HG03039 (cell line): Measurements from ENCODE around the gene SLC26A1.
A peak's percentile ranks its signal among the peaks of the same experiment; 100 is the strongest.
"Not testable (repeated sequence)": the region's sequence is repeated elsewhere in the genome, so short reads cannot be mapped to it uniquely, and the experiment has no call there.

Experiments
- ATAC-seq: cut with Tn5 transposase; IDR thresholded peaks from one replicate; pipeline ENCODE4 v1.9.1; 2021; ENCODE audit warnings: mild to moderate bottlenecking, moderate library complexity; ENCODE audit not compliant: unreplicated experiment

SLC26A1 gene

DNA sequence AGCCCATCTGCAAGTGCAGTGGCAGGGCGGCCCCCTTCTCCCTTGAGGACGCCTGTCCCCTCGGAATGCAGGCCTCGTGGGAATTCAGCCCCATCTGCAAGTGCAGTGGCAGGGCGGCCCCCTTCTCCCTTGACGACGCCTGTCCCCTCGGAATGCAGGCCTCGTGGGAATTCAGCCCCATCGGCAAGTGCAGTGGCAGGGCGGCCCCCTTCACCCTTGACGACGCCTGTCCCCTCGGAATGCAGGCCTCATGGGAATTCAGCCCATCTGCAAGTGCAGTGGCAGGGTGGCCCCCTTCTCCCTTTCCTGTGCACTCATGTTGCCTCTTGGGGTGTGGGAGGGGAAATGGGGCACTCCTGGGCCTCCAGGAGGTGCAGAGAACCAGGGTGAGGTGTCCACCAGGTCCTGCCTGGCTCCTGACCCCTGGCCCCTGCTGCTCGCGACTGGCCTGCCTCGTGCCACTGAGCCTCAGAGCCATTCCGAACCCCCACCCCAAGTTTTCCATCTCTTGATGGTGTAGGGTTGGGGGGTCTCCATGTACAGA is 6.8 kb upstream of the SLC26A1 start:
- ATAC-seq, result no peak

DNA sequence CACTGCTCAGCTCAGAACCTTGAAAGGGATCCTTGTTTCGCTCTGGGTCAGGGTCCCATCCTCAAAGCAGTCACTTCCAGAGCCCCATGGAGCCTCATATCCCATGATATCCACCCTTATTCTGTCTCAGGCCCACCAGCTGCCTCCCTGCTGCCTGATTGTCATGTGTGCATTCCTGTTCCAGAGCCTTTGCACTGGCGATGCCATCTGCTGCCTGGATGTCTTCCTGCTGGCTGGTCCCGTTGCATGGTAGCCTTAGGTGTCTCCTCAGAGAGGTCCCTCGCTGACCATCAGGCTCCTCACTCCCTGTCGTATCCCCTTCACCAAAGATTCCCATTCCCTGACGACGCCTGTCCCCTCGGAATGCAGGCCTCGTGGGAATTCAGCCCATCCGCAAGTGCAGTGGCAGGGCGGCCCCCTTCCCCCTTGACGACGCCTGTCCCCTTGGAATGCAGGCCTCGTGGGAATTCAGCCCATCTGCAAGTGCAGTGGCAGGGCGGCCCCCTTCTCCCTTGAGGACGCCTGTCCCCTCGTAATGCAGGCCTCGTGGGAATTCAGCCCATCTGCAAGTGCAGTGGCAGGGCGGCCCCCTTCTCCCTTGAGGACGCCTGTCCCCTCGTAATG is 6.1 kb upstream of the SLC26A1 start:
- not testable (repeated sequence) for ATAC-seq

DNA sequence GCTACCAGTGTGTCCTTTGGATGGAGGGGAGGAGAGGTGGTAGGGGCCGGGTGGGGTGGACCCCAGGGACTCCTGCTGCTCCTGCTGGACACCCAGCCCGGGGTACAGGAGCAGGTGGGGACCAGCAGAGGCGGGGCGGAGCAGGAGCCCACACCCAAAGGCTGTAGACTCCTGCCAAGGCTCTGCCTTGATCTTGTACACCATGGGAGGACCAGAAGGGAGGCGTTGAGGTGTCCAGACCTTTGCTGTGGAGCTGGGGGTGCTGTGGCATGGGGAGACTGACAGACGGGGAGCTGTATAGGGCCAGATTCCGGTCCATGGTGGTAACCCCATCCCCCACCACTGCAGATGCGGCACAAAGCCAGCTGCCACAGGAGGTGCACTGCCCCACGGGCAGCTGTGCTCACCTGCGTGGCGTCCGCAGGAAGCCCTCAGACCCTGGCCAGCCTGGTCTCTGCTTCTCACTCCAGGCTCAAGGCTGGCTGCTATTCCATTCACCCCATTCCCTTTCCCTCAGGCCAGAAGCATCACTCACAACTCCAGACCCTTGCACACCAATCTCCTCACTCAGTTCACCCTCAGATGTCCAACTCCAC is 5.0 kb upstream of the SLC26A1 start:
- ATAC-seq, result no peak

DNA sequence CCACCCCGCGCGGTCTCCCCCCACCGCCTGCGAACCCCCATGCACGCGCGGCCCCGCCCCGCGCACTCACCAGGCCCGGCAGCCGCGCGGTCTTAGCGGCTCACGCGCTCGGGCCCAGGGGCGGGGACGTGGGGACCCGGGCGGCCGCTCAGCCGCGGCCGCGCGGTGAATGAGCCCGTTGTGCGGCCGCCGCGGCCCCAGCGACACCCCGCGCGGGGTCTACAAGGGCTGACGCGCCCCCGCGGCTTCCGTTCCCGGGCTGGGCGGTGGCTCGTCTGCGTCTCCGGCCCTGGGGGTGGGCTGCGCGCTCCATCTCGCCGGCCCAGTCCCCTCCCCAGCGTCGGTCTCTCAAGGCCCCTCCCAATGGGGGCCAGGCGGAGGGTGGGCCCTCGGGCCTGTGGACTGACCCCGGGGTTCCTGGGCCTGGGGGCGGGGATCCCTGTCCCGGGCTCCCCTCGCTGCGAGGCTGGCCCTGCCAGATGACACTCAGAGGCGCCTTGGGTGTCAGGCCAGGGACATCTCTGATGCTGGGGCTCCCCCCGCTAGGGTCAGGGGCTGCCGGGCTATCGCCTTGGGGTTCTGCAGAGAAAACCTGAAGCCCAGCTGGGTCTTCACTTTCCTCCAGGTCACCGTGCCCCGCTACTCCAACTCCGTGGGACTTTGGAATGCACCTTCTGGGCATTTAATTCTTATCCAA is 4.3 kb upstream of the SLC26A1 start:
- no peak for ATAC-seq

DNA sequence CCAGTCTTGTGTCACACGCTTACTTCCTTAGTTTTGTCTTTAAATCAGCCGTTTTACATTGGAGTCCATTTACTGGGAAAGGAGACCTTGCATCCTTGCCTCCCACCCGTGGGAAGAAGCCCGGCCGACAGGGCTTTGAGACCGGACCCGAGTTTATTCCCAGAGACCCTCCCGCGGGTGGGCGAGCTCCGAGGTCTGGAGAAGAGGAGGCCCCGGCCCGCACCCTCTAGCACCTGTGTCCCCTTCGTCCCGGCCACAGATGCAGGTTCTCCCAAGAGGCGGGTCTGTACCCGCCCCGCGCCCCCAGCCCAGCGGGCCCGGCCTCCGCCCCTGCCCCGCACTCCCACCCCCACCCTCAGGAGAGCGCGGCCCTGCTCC is 3.8 kb upstream of the SLC26A1 start:
- no peak for ATAC-seq

DNA sequence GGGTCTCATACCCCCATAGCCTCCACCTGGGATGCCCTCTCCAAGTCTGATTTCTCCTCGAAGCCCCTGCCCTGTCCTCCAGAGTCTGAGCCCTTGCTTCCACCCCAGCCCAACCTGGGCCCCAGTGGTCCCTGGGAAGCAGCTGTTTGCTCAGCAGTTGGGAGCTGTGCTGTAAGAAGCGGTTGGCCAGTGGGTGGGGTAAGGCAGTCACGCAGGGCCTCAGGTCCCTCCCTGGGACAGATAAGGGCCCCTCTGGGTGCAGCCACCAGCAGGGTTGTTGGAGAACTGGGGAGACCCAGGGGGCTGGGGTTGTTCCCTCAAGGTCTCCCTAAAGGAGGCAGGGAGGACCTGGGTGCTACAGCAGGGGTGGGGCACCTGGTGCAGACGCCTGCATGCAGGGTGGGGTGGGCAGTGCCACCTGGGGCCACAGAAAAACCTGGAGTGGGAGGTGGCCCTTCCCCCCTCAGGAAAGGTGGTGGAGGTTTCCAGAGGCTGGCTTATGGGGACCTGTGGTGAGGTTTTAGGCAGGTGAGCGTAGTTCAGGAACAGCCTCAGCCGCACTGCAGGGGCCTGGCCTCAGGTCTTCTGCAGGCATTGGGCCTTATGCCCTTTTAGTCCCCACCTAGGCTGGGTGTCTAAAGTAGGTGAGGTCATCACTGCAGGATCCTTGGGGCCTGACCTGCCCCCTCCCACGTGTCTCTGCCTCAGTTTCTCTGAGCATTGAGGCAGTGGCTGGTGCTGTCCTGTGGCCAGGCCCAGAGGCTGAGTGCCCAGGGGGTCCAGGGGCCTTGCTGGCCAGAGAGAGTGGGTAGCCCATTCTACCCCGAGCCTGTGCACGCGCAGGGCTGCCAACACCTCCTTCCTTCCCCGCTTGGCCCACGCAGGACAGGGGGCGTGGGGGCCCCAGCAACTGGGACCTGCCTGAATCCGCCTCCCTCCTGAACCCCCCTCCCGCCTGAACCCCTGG is 3.1 kb upstream of the SLC26A1 start:
- no peak for ATAC-seq

DNA sequence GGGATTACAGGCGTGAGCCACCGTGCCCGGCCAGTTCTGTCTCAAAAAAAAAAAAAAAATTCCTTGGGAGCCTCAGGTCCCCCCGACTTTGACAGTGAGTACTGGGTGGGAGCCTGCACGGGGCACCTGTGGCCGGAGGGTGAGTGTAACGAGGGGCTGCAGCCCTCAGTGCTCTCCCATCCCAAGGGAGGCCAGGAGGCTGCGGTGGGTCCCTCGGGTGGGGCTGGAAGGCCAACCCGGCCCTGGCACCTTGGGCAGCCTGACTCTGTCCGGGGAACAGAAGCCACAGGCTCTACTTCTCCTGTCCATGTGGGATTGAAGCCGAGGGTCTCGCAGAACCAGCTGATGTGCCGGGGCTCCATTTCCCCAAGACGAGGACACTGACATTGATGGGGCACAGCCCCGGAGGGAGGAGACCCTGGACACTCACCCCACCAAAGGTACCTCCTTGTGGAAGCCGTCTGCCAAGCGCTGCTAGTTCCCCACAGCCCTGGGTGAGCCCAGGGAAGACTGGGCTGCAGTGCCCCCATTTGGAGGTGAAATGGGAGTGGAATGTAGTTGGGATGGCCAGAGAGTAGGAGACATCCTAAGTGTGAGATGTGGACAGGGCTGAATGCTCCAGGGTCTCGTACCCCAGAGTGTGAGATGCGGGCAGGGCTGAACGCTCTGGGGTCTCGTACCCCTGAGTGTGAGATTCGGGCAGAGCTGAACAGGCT is 2.3 kb upstream of the SLC26A1 start:
- ATAC-seq, result no peak

DNA sequence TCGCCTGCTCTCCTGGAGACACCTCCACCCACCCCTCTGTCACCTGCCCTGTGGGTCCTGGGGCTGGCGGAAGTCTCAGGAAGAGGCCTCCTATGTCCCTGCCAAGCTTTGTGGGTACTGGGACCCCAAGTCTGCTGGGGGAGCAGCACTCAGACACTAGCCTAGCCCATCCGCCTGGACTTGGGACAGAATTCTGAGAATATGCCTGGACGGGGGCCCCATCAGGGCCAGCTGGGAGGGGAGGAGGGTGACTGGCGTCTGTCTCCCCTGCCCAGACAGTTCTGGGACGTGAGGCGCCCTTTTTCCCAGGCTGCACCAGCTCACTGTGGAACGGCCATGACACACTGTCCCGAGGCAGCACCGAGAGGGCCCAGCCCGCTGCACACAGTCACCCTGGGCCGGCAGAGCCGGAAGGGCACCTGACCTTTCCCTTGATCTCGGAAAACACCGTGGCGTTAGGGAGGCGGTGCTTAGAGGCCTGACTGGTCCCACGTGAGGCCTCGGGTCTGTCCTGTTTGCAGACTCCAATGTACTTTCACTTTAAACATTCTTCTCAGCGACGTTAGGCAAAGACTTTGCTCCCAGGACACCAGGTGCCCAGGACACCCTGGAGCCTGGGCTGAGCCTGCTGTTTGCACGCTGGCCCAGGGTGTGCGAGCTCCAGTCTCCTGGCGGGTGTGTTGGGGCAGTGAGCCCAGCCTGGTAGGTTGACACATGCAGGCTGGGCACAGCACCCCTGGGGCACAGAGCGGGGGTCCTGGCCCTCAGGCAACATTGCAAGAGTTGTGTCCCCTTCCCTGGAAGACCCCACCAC is 700 bp downstream of the SLC26A1 start:
- no peak for ATAC-seq

DNA sequence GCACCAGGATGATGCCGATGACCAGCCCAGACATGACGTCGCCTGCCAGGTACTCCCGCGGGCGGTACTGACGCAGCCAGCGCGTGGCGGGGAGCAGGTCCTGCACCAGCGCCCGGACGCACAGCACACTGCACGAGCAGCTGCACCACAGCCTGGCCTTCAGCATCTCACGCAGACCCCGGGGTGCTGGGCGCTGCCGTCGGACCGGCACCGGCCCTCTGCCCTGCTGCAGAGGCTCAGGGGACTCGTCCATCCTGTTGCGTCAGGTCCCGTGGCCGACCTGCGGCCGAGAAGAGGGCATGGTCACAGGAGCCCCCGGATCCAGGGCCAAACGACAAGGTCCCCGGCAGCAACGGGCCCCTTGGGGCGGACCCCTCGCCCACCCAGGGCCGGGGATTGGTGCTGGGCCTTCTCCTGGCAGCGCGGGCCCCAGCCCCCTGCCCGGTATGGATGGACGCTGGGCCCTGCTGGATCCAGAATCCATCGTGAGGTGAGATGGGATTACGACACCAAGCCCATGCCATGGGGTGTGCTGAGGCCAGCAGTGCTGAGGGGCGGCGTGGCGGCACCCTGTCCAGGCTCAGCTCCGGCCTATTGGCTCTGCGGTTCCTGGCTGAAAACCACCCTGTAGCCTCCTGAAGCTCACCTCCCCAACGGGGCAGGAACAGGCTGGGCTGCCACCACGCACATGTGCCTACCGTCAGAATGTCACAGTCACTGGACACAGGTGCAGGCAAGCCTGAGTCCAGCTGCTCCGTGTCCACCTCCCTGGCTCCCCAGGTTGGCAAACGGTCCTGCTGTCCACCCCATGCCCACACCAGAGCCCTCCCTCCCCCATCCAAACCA is 1.5 kb downstream of the SLC26A1 start:
- ATAC-seq, result no peak

DNA sequence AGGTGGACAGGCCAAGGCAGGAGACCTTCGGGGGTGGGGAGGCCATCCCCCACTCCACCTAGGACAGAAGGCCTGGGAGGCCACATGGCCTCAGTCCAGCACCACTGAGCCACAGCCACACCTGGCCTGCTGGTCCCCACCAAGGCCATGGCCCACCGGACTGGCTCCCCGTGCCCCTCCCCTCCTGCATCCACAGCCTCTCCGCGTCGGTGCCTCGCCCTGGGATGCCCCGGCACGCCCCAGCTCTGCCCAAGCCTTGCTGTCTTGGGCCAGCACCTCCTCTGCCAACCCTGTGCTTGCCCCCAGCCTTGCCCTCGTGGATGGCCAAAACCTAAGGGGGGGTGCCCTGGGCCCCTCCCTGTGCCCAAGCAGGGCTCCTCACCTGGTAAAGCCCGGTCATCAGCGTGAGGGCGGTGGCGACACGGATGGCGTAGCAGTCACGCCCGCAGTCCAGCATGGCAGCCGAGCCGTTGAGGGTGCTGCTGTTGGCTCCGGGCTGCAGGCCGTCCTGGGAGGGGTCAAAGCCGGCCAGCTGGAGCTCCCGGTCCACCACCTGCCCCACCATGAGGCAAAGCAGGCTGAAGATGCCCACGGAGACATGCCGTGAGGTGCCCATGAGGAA is 2.3 kb downstream of the SLC26A1 start:
- no peak for ATAC-seq

DNA sequence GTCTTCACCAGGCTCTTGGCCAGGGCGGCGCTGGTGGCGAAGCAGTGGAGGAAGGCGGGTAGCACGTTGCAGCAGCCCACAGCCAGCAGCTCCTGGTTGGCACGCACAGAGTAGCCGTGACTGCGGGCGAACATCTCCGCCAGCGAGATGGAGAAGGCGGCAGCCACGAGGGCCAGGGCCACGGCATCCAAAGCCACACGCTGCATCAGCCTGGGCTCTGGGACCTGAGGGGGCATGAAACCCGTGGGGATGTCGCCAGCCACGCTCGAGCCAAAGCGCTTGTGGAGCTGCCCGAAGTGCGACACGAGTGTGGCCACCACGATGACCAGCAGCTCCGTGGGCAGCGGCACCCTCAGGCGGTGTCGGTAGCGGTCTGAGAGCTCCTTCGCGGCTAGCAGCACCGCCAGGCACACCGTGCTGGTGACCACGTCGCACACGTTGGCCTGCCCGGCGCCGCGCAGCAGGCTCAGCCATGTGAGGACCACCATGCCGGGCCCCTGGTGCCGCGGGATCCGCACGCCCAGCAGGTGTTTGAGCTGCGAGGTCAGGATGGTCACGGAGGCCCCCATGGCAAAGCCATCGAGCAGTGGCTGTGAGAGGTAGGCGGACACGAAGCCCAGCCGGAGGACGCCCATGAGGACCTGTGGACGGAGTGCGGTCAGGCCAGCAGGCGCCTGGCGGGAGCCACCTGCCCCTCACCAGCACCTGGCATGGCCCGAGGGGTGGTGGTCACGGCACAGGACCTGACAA is 3.3 kb downstream of the SLC26A1 start:
- no peak for ATAC-seq

DNA sequence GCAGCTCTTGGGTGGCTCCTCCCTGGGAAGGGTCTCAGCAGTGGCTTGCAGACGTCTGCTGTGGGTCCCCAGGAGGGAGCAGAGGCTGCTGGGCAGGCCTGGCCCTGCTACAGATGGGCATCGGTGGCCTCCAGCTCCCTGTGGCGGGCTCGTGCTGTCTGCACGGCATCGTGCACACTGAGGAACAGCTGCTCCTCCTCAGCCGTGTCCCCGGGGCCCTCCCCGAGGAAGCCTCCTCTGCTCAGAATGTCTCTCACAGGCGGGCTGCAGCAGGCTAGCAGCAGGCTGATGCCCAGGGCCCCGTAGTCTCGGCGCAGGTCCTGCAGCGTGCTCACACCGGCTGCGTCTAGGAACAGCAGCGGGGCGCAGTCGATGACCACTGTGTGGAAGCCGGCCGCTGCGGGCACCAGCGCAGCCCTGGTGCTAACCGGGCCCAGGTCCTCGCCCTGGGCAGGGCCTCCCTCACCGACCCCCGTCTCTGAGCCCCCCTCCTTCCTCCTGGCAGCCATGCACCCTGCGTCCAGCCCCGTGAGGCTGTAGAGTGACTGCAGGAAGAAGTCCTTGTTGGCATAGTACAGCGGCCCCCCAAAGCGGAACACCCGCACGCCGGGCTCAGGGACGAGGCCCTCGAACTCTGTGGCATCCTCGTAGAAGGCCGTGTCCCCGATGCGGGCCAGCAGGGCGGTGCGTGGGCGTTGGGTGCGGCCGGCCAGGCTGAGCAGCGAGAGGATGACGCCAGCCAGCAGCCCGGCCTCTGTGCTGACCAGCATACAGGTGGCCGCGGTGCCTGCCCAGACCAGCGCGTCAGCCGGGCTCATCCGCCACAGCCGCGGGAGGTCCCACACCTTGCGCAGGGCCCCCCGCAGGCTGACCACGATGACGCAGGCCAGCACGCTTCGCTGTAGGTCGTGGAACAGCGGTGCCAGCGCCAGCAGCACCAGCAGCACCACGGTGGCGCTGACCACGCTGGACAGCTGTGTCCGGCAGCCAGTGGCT is 4.2 kb downstream of the SLC26A1 start:
- no peak for ATAC-seq

DNA sequence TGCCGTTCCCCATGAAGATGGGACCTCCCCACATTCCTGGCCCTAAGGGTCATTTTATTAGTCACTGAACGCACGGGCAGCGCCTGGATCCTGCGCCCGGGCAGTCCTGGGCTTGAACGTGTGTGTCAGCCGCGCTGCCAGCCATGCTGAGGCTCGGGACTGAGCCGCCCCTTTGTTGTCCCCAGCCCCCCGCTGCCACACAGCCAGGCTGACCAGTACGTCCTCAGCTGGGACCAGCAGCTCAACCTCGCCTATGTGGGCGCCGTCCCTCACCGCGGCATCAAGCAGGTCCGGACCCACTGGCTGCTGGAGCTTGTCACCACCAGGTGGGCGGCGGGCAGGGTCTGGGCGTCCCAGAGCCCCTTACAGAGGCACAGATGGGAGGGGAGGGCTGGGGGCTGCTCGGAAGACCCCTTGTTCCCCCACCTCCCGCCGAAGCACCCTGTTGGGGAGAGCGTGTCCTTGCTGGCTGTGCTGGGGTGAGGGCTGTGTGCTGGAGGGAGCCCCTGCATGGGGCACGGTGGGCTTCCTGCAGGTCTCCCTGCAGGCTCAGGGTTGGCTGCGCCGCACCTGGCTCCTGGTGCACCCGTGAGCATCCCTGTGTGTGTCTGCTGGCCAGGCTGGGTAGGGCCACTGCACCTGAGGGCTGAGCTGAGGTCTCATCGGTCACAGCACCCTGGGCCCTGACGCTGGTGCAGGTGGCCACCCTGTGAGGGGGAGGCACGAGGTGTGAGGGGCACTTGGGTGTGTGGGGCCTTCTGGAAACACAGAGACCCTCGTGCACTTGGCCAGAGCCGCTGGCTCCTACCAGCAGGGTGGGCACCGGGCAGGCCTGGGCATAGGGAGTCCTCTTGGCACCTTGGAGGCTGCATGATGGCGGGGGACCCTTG is 5.3 kb downstream of the SLC26A1 start:
- ATAC-seq, result no peak

DNA sequence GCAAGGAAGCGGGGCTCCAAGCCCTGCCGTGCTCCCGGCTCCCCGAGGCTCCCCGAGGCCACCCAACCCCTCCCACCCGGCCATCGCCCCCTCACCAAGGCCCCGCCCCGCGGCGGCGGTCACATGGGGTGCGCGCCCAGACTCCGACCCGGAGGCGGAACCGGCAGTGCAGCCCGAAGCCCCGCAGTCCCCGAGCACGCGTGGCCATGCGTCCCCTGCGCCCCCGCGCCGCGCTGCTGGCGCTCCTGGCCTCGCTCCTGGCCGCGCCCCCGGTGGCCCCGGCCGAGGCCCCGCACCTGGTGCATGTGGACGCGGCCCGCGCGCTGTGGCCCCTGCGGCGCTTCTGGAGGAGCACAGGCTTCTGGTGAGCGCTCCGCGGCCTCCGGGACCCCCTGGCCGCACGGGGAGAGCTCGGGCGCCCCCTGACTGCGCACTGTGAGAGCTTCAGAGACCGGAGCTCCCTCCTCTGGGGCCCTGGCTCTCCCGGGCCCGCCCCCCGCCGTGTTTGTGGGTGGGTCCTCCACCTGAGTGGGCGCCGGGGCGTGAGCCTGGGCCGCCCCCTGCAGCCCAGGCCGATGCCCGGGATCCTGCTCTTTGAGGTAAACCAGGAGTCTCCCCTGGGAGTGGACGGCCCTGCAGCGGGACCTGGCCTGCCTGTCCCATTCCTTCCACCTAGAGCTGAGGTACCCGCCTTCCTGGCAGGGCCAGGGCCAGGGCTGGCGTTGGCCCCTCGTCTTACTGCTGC is 6.2 kb downstream of the SLC26A1 start, which contains the start of gene IDUA:
TSS of gene IDUA (plus strand) at position 166 of the 745 bp plus-strand sequence. CDS start at position 207, 41 bp downstream.
- ATAC-seq, result peak; percentile 72
